HAP-1 (cell line): Measurements from ENCODE around the gene ANKFN1.
"Not testable (repeated sequence)": the region's sequence is repeated elsewhere in the genome, so short reads cannot be mapped to it uniquely, and the experiment has no call there.

Experiments
- DNase-seq, 2 experiments: peaks; one replicate each; pipeline ENCODE4 v3.0.0-alpha.2; 2016 to 2020; ENCODE audit warnings: low spot score in 2 of 2
- H3K27me3 ChIP-seq: fragments of 250-450 bp; sonication (Bioruptor Pico); 2 replicates; pipeline ENCODE4 v1.5.1; 2020; ENCODE audit warnings: low read depth, mild to moderate bottlenecking, moderate library complexity
- H3K36me3 ChIP-seq: fragments of 250-450 bp; sonication (Bioruptor Pico); replicated peaks from 2 replicates; pipeline ENCODE4 v1.5.1; 2020; ENCODE audit warnings: mild to moderate bottlenecking
- H3K4me1 ChIP-seq: fragments of 250-450 bp; sonication (Bioruptor Pico); 2 replicates; pipeline ENCODE4 v1.5.1; 2020; ENCODE audit warnings: mild to moderate bottlenecking
- H3K4me3 ChIP-seq: fragments of 250-450 bp; sonication (Bioruptor Pico); 2 replicates; pipeline ENCODE4 v1.5.1; 2020; ENCODE audit warnings: mild to moderate bottlenecking, moderate library complexity
- H3K9me3 ChIP-seq: fragments of 250-450 bp; sonication (Bioruptor Pico); 2 replicates; pipeline ENCODE4 v1.5.1; 2020; ENCODE audit warnings: mild to moderate bottlenecking, moderate library complexity
- in situ Hi-C: fragments of 300-500 bp; cut with MboI; formaldehyde crosslinking; loops from 3 replicates; pipeline ENCODE4 v1.14.3; 2020; ENCODE audit warnings: low sequenced_read_pairs, inconsistent platforms, mixed read lengths

ANKFN1 gene

DNA sequence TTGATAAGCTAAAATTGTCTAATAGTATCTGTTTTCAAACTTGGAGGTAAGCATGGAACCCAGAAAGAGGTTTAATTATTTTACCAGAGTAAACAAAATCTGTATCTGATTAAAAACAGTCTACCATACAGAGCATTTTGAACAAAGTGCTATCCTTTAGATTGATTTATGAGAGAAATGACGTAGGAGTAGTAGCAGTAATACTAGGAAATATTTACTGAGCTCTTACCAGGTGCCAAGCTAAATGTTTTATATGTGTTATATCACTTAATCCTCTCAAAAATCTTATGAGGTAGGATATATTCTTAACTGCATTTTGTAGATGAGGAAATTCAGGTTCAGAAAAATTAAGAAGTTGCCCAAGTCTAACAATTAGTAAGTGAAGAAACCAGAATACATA, 253.8 kb downstream of the ANKFN1 start:
- no peak for DNase-seq

DNA sequence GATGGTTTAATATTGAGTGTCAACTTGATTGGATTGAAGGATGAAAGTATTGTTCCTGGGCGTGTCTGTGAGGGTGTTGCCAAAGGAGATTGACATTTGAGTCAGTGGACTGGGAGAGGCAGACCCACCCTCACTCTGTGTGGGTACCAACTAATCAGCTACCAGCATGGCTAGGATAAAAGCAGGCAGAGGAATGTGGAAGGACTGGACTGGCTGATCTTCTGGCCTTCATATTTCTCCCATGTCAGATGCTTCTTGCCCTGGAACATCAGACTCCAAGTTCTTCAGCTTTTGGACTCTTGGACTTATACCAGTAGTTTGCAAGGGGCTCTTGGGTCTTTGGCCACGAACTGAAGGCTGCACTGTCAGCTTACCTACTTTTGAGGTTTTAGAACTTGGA, 259.1 kb downstream of the ANKFN1 start:
- H3K9me3 ChIP-seq, H3K4me1 ChIP-seq, H3K27me3 ChIP-seq, H3K4me3 ChIP-seq, H3K36me3 ChIP-seq, in situ Hi-C loops, DNase-seq: not testable (repeated sequence)

More for the DNA sequence above, 253.8 kb downstream of the ANKFN1 start:
- H3K4me1 ChIP-seq: no peaks in the 10 kb centered on the region
- no peak overlapping the region for H3K4me3 ChIP-seq
- in situ Hi-C loops: no loop called here
- no peaks in the 10 kb centered on the region for H3K9me3 ChIP-seq
- H3K27me3 ChIP-seq: no peaks in the 10 kb centered on the region
- no peaks in the 10 kb centered on the region for H3K36me3 ChIP-seq

- H3K27me3 ChIP-seq: no peaks in the 10 kb centered on the region; the same call in 1 of the 2 replicates
- H3K9me3 ChIP-seq: no peaks in the 10 kb centered on the region
- H3K36me3 ChIP-seq: no peaks in the 10 kb centered on the region
- no peak for DNase-seq
- no peak overlapping the region for H3K4me3 ChIP-seq
- in situ Hi-C loops: no loop called here
- H3K4me1 ChIP-seq: no peaks in the 10 kb centered on the region
Observed at GRCh38 chr17:56416682-56417351, 263.5 kb downstream of the ANKFN1 start.

GRCh38 chr17:56424005-56424404, 270.7 kb downstream of the ANKFN1 start:
- H3K4me1 ChIP-seq: no peaks in the 10 kb centered on the region
- DNase-seq: no peak
- H3K9me3 ChIP-seq: no peaks in the 10 kb centered on the region
- no peaks in the 10 kb centered on the region for H3K27me3 ChIP-seq
- in situ Hi-C loops: no loop called here
- H3K4me3 ChIP-seq: no peak overlapping the region
- H3K36me3 ChIP-seq: no peaks in the 10 kb centered on the region

DNA sequence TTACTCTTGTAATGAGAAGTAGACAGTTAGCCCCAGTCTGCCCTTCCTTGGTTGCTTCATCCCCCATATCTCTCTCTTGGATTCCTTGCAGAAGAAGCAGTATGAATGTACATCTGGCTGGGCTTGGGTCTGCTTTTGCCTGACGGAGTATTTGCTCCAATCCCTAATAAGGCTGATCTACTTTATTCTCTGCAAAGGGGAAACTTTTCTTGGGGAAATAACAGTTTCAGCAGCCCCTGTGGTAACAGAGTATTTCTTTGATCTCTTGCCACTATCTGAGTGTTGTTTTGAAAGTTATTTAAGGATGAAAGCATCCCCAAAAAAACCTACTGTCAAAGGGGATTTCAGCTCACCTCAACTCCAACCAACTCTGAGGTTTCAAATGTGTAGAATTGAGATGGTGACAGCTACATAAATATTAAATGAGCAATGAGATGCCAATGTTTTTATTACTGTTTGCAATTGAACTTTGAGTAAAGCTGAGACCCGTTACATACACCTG, 271.3 kb downstream of the ANKFN1 start:
- Histone ChIP-seq H3K4me1 (no peaks in the 10 kb centered on the region), H3K4me3 (no peak overlapping the region), H3K36me3 (no peaks in the 10 kb centered on the region), H3K27me3 (no peaks in the 10 kb centered on the region), H3K9me3 (no peaks in the 10 kb centered on the region)
- in situ Hi-C loops: no loop called here
- no peak for DNase-seq

DNA sequence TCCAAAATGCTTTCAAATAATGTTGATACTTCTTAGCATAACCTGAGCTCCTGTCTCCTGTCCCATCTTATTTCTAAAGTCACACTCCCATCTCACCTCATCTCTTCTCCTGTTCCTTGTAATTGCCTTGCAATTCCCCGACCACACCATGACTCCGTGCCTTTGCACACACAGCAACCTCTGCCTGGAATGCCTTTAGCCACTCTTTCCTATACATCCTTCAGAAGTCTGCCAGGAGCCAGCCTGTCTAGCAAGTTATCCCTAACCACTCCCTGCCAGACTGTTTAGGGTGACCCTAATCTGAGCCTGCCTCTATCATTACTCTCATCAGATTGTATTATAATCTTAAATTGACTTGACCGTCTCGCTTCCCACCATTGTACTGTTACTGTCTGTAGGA, 272.2 kb downstream of the ANKFN1 start:
- Histone ChIP-seq H3K27me3 (no peaks in the 10 kb centered on the region), H3K4me3 (no peak overlapping the region), H3K4me1 (no peaks in the 10 kb centered on the region), H3K36me3 (no peaks in the 10 kb centered on the region), H3K9me3 (no peaks in the 10 kb centered on the region)
- DNase-seq: no peak
- in situ Hi-C loops: no loop called here

DNA sequence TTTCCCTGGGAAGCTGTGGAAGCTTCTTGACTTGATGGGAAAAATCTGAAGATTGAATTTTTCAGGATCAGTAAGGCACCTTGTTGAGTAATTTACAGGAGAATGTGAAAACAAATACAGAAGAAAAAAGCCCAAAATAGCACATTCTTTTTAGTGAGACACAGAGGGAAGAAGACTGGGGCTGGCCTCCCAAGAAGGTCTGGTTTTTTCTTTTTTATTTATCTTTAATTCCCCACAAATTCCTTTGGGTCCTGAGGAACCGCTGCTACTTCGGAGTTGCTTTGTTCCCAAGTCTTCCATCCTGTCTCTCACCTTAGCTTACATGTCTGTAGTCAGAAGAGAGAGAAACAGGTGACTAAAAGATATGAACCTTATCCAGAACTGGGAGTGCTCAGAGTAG, 273.6 kb downstream of the ANKFN1 start:
- H3K36me3 ChIP-seq: no peaks in the 10 kb centered on the region
- in situ Hi-C loops: no loop called here
- no peaks in the 10 kb centered on the region for H3K9me3 ChIP-seq
- H3K4me3 ChIP-seq: no peak overlapping the region
- H3K4me1 ChIP-seq: no peaks in the 10 kb centered on the region
- no peak for DNase-seq
- no peaks in the 10 kb centered on the region for H3K27me3 ChIP-seq

GRCh38 chr17:56431736-56432135, 278.5 kb downstream of the ANKFN1 start:
- H3K4me1 ChIP-seq: no peaks in the 10 kb centered on the region
- DNase-seq: peak in 1 of 2 experiments; percentile 18
- H3K4me3 ChIP-seq: no peak overlapping the region
- H3K9me3 ChIP-seq: no peaks in the 10 kb centered on the region
- H3K27me3 ChIP-seq: no peaks in the 10 kb centered on the region
- in situ Hi-C loops: no loop called here
- H3K36me3 ChIP-seq: no peaks in the 10 kb centered on the region

- in situ Hi-C loops: no loop called here
- no peaks in the 10 kb centered on the region for H3K9me3 ChIP-seq
- no peak overlapping the region for H3K4me3 ChIP-seq
- H3K36me3 ChIP-seq: no peaks in the 10 kb centered on the region
- no peaks in the 10 kb centered on the region; the same call in 1 of the 2 replicates for H3K27me3 ChIP-seq
- no peak for DNase-seq
- no peaks in the 10 kb centered on the region for H3K4me1 ChIP-seq
Observed at GRCh38 chr17:56432443-56432842, 279.2 kb downstream of the ANKFN1 start.

- H3K36me3 ChIP-seq: no peaks in the 10 kb centered on the region
- no peak for DNase-seq
- H3K27me3 ChIP-seq: no peaks in the 10 kb centered on the region; the same call in 1 of the 2 replicates
- no peaks in the 10 kb centered on the region for H3K9me3 ChIP-seq
- H3K4me3 ChIP-seq: no peak overlapping the region
- in situ Hi-C loops: no loop called here
- no peaks in the 10 kb centered on the region for H3K4me1 ChIP-seq
Observed at GRCh38 chr17:56434610-56435009, 281.3 kb downstream of the ANKFN1 start.

- in situ Hi-C loops: no loop called here
- Histone ChIP-seq H3K36me3 (no peaks in the 10 kb centered on the region), H3K4me3 (no peak overlapping the region), H3K9me3 (no peaks in the 10 kb centered on the region), H3K27me3 (no peaks in the 10 kb centered on the region; the same call in 1 of the 2 replicates), H3K4me1 (no peaks in the 10 kb centered on the region)
- no peak for DNase-seq
Observed at GRCh38 chr17:56436142-56436541, 282.9 kb downstream of the ANKFN1 start.

- no peak for DNase-seq
Observed at GRCh38 chr17:56440419-56440818, 287.1 kb downstream of the ANKFN1 start.

GRCh38 chr17:56441308-56441707, 288.0 kb downstream of the ANKFN1 start:
- in situ Hi-C loops: no loop called here
- H3K4me3 ChIP-seq: no peak overlapping the region
- no peak for DNase-seq
- no peaks in the 10 kb centered on the region for H3K4me1 ChIP-seq
- no peaks in the 10 kb centered on the region for H3K36me3 ChIP-seq
- H3K27me3 ChIP-seq: no peaks in the 10 kb centered on the region; the same call in 1 of the 2 replicates
- no peaks in the 10 kb centered on the region for H3K9me3 ChIP-seq

More at GRCh38 chr17:56440419-56440818, 287.1 kb downstream of the ANKFN1 start:
- Histone ChIP-seq H3K4me3 (no peak overlapping the region), H3K9me3 (no peaks in the 10 kb centered on the region), H3K4me1 (no peaks in the 10 kb centered on the region), H3K27me3 (no peaks in the 10 kb centered on the region; the same call in 1 of the 2 replicates), H3K36me3 (no peaks in the 10 kb centered on the region)
- in situ Hi-C loops: no loop called here

DNA sequence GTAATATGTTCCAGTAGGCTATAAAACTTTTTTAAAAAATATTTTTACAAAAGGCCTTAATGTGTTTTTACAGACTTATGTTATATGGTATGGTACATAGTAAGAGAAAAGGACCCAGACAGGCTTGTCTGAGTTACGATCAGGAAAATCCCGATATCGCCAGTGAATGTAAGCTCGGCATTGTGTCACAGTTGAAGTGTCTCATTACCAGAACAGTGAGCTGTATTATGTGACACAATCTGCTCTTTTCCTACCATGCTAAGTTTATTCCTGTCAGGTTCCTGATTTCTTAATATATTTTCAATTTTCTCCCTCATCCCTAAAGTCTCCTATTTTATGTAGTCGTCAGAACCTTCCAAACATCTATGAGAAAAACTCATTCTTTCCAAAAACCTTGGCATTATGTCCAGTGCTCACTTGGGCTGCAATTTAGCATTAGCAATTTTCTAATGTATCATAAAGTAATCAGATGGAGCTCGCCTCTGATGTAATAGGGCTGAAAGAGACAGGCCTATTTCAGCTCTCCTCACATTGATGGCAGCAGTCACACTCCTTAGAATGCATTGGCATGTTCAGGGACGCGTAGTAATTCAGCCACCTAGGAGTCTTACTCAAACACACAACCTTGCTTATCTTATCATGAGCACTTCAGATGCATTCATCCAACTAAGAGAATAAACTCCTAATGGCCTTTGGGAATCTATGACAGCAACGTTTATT, 292.6 kb downstream of the ANKFN1 start:
- H3K4me3 ChIP-seq: no peak overlapping the region
- no peak for DNase-seq
- H3K36me3 ChIP-seq: no peaks in the 10 kb centered on the region
- in situ Hi-C loops: no loop called here
- H3K27me3 ChIP-seq: 0 out of 2 replicates have a peak, but pooled peaks cover 3% of the 10 kb centered on the region
- no peaks in the 10 kb centered on the region for H3K9me3 ChIP-seq
- no peaks in the 10 kb centered on the region for H3K4me1 ChIP-seq
